Keratinocyte (primary cell): ENCODE data around the gene C12orf50. TPM values are rescaled to one million over a fixed set of nuclear protein-coding genes. Genes with fewer than 3 reads are reported as not detected.

Experiments
- DNase-seq: peaks from one replicate; pipeline ENCODE4 v3.0.0-alpha.2; 2011; ENCODE audit warnings: low read depth, missing footprints, low spot score
- FAIRE-seq: peaks from 2 replicates; lab custom pipeline; 2011; peaks lifted over from hg19 to GRCh38; lab: Jason Lieb, UNC
- H2AFZ ChIP-seq: 2 replicates; pipeline ENCODE4 v1.6.0; 2012; ENCODE audit warnings: low read length, control low read depth, inconsistent platforms; ENCODE audit not compliant: control insufficient read depth
- H3K27ac ChIP-seq: 2 replicates; pipeline ENCODE4 v1.5.1; 2011; ENCODE audit warnings: low read length; ENCODE audit not compliant: control insufficient read depth, insufficient read depth
- H3K27me3 ChIP-seq: 3 replicates; pipeline ENCODE4 v1.6.0; 2011; ENCODE audit warnings: low read length; ENCODE audit not compliant: control insufficient read depth, insufficient read depth; ENCODE audit errors: extremely low read depth
- H3K36me3 ChIP-seq, 2 experiments: 2 replicates in 1 of 2; 3 replicates in 1 of 2; pipeline ENCODE4 v1.5.1; 2011; ENCODE audit warnings: low read length in 2 of 2, mild to moderate bottlenecking in 1 of 2; ENCODE audit not compliant: control insufficient read depth in 2 of 2, insufficient read depth in 2 of 2; ENCODE audit errors: extremely low read depth in 1 of 2
- H3K4me1 ChIP-seq: 3 replicates; pipeline ENCODE4 v1.5.1; 2011; ENCODE audit warnings: low read length; ENCODE audit not compliant: control insufficient read depth, insufficient read depth; ENCODE audit errors: extremely low read depth
- H3K4me2 ChIP-seq: 3 replicates; pipeline ENCODE4 v1.6.0; 2011; ENCODE audit warnings: low read depth, low read length; ENCODE audit not compliant: control insufficient read depth, insufficient read depth; ENCODE audit errors: extremely low read depth
- H3K4me3 ChIP-seq, 3 experiments: fragments of 200-600 bp in 1 of 3; sonication (generic) in 1 of 3; 2 replicates in 2 of 3; 3 replicates in 1 of 3; pipeline ENCODE4 v1.5.1; 2011 to 2016; ENCODE audit warnings: low read length in 3 of 3, mild to moderate bottlenecking in 3 of 3, control low read depth in 2 of 3, inconsistent platforms in 1 of 3, low read depth in 1 of 3, mixed read lengths in 1 of 3, mixed run types in 1 of 3, moderate library complexity in 1 of 3; ENCODE audit not compliant: control insufficient read depth in 2 of 3, insufficient read depth in 2 of 3; ENCODE audit errors: extremely low read depth in 1 of 3
- H3K79me2 ChIP-seq: 2 replicates; pipeline ENCODE4 v1.6.0; 2012; ENCODE audit warnings: low read length; ENCODE audit not compliant: control insufficient read depth, insufficient read depth
- H3K9ac ChIP-seq: 3 replicates; pipeline ENCODE4 v1.6.0; 2011; ENCODE audit warnings: low read length; ENCODE audit not compliant: control insufficient read depth, insufficient read depth; ENCODE audit errors: extremely low read depth
- H3K9me1 ChIP-seq: 3 replicates; pipeline ENCODE4 v1.6.0; 2011; ENCODE audit warnings: low read length; ENCODE audit not compliant: control insufficient read depth, insufficient read depth; ENCODE audit errors: extremely low read depth
- H3K9me3 ChIP-seq: 2 replicates; pipeline ENCODE4 v1.5.1; 2012; ENCODE audit warnings: low read depth, low read length; ENCODE audit not compliant: control insufficient read depth
- H4K20me1 ChIP-seq: 3 replicates; pipeline ENCODE4 v1.6.0; 2011; ENCODE audit warnings: low read length; ENCODE audit not compliant: control insufficient read depth, insufficient read depth; ENCODE audit errors: extremely low read depth
- CTCF ChIP-seq, 3 experiments: IDR thresholded peaks in 1 of 3; conservative IDR thresholded peaks in 1 of 3; optimal IDR thresholded peaks in 1 of 3; 2 replicates in 2 of 3; 3 replicates in 1 of 3; pipeline versions ENCODE3 to v1.5.1; 2011; ENCODE audit warnings: low read length in 3 of 3, mild to moderate bottlenecking in 3 of 3, moderate library complexity in 2 of 3, control low read depth in 1 of 3, inconsistent platforms in 1 of 3; ENCODE audit not compliant: insufficient read depth in 2 of 3; ENCODE audit errors: extremely low read depth in 1 of 3
- EZH2 ChIP-seq: IDR thresholded peaks from one replicate; pipeline ENCODE4 v1.6.1; 2012; ENCODE audit warnings: inconsistent platforms, mild to moderate bottlenecking, low read length, moderate library complexity
- dilution Hi-C: fragments of 300-500 bp; cut with MboI; formaldehyde crosslinking; loops from one replicate; pipeline ENCODE4 v1.7.0; 2020; ENCODE audit warnings: low sequenced_read_pairs; ENCODE audit not compliant: extremely low pct_ligation_motif_present
- polyA plus RNA-seq, 5 experiments: library from polyadenylated mRNA; depleted of rRNA in 3 of 5; stranded (reverse) in 3 of 5; stranded (forward) in 1 of 5; unstranded in 1 of 5; fragments of >200 nt; gene quantifications; 1 replicate in 1 of 5; 2 replicates in 3 of 5; 3 replicates in 1 of 5; pipeline versions ENCODE4 v1.2.1 to v1.2.3, GENCODE V29; 2011 to 2012; ENCODE audit warnings: missing spikeins in 2 of 5, low read depth in 1 of 5, low replicate concordance in 1 of 5

Gene C12orf50
- polyA plus RNA-seq, 1 donor (not counting 4 experiments of a cell fraction or from before 2014, with no cell fraction given), result not detected

DNA sequence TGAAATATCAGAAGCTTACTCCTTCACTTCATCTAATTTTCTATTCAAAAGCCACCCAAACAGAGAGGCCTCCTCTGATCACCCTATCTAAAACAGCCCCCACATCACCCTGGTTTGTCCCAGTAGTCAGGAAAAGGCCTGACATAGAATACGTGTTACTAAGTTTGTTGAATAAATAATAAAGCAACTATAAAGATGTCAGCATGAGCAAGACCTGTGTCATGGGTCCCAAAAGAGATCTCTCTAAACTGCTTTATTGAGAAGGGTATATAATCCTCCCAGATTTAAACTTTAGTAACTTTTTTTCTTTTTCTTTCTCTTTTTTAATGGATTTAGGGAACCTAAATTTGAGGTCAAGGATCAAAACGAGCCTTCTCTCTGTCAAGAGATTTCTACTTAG is 27.4 kb upstream of the C12orf50 start:
- dilution Hi-C loops, result no loop called here
- H3K4me2 ChIP-seq, result no peak overlapping the region
- no peaks in the 10 kb centered on the region for H3K36me3 ChIP-seq
- no peaks in the 10 kb centered on the region for H3K9me3 ChIP-seq
- H3K9me1 ChIP-seq, result no peaks in the 10 kb centered on the region
- H3K79me2 ChIP-seq, result no peaks in the 10 kb centered on the region
- H4K20me1 ChIP-seq, result no peaks in the 10 kb centered on the region
- TF ChIP-seq EZH2 (no peak), CTCF (optimal IDR thresholded peaks at IDR 0.05 in 1 of 3, IDR thresholded peaks at IDR 0.05 in 1 of 3, conservative IDR thresholded peaks at IDR 0.05 in 1 of 3; ENCODE audit: extremely low read depth in 1 of 3, insufficient read depth in 2 of 3, low read length in 3 of 3) (no peak)
- no peak overlapping the region for H2AFZ ChIP-seq
- H3K4me3 ChIP-seq, result no peak overlapping the region
- no peak for DNase-seq
- no peaks in the 10 kb centered on the region for H3K27me3 ChIP-seq
- H3K27ac ChIP-seq, result no peak overlapping the region
- FAIRE-seq, result no peak
- no peak overlapping the region for H3K9ac ChIP-seq
- H3K4me1 ChIP-seq, result no peaks in the 10 kb centered on the region

GRCh38 chr12:88052686-88053085 is 23.5 kb upstream of the C12orf50 start:
- no peaks in the 10 kb centered on the region for H3K9me1 ChIP-seq
- no peak for TF ChIP-seq EZH2
- TF ChIP-seq CTCF (optimal IDR thresholded peaks at IDR 0.05 in 1 of 3, IDR thresholded peaks at IDR 0.05 in 1 of 3, conservative IDR thresholded peaks at IDR 0.05 in 1 of 3; ENCODE audit: extremely low read depth in 1 of 3, insufficient read depth in 2 of 3, low read length in 3 of 3), result peak; percentile 57 to 68 (median 65)
- no peaks in the 10 kb centered on the region for H3K4me1 ChIP-seq
- FAIRE-seq (peak; percentile 53), DNase-seq (no peak)
- H3K79me2 ChIP-seq, result no peaks in the 10 kb centered on the region
- no peak overlapping the region for H3K9ac ChIP-seq
- dilution Hi-C loops, result no loop called here
- H3K4me3 ChIP-seq, result no peak overlapping the region
- no peak overlapping the region for H3K4me2 ChIP-seq
- no peaks in the 10 kb centered on the region for H4K20me1 ChIP-seq
- no peak overlapping the region for H2AFZ ChIP-seq
- H3K27me3 ChIP-seq, result no peaks in the 10 kb centered on the region
- H3K9me3 ChIP-seq, result no peaks in the 10 kb centered on the region
- no peak overlapping the region for H3K27ac ChIP-seq
- H3K36me3 ChIP-seq, result peaks cover 0 to 5% of the 10 kb centered on the region in 2 experiments
